T-helper 2 cell (primary cell): ENCODE results near the gene EFHD2.
"Not testable (repeated sequence)": the region's sequence is repeated elsewhere in the genome, so short reads cannot be mapped to it uniquely, and the experiment has no call there.

Experiments
- DNase-seq, 5 experiments: peaks; one replicate each; pipeline versions ENCODE4 v3.0.0 to v3.0.0-alpha.2; 2012 to 2022

EFHD2 gene

GRCh38 chr1:15454256-15454655 is 44.6 kb downstream of the EFHD2 start:
- no peak for DNase-seq

GRCh38 chr1:15455522-15455921 is 45.8 kb downstream of the EFHD2 start:
- DNase-seq = no peak

GRCh38 chr1:15456313-15456954 is 46.7 kb downstream of the EFHD2 start, which contains the start of gene CELA2A:
TSS of gene CELA2A (plus strand) at chr1:15456732. CDS start at chr1:15456754, 22 bp downstream.
- no peak for DNase-seq

- no peak for DNase-seq
Measured at GRCh38 chr1:15457585-15457984, 47.9 kb downstream of the EFHD2 start.

GRCh38 chr1:15458388-15458787 is 48.7 kb downstream of the EFHD2 start:
- DNase-seq = not testable (repeated sequence)

GRCh38 chr1:15459771-15460707 is 50.4 kb downstream of the EFHD2 start:
- no peak for DNase-seq

GRCh38 chr1:15460708-15461095 is 51.0 kb downstream of the EFHD2 start:
- DNase-seq = no peak

GRCh38 chr1:15463064-15463800 is 53.5 kb downstream of the EFHD2 start:
- not testable (repeated sequence) for DNase-seq

- not testable (repeated sequence) for DNase-seq
Measured at GRCh38 chr1:15463926-15464322, 54.2 kb downstream of the EFHD2 start.

- DNase-seq = no peak
Measured at GRCh38 chr1:15465674-15466073, 56.0 kb downstream of the EFHD2 start.

GRCh38 chr1:15466955-15467625 is 57.4 kb downstream of the EFHD2 start:
- not testable (repeated sequence) for DNase-seq

- DNase-seq = no peak
Measured at GRCh38 chr1:15468145-15468544, 58.5 kb downstream of the EFHD2 start.

GRCh38 chr1:15469361-15469760 is 59.7 kb downstream of the EFHD2 start:
- DNase-seq = no peak

GRCh38 chr1:15469821-15470448 is 60.2 kb downstream of the EFHD2 start:
- DNase-seq = not testable (repeated sequence)

GRCh38 chr1:15471067-15471466 is 61.4 kb downstream of the EFHD2 start:
- not testable (repeated sequence) for DNase-seq

GRCh38 chr1:15471723-15472122 is 62.0 kb downstream of the EFHD2 start:
- DNase-seq = peak in 1 of 5 experiments; percentile 53

GRCh38 chr1:15472587-15472986 is 62.9 kb downstream of the EFHD2 start:
- no peak for DNase-seq

- no peak for DNase-seq
Measured at GRCh38 chr1:15475752-15476314, 66.1 kb downstream of the EFHD2 start, which contains the start of gene CELA2B. TSS of gene CELA2B (plus strand) at chr1:15476104. CDS start at chr1:15476126, 22 bp downstream.

GRCh38 chr1:15476927-15477326 is 67.2 kb downstream of the EFHD2 start:
- DNase-seq = no peak

- no peak for DNase-seq
Measured at GRCh38 chr1:15477646-15478212, 68.0 kb downstream of the EFHD2 start.
